ENCODE results near the gene ATG16L2.
"Not testable (repeated sequence)": the region's sequence is repeated elsewhere in the genome, so short reads cannot be mapped to it uniquely, and the experiment has no call there.

ATG16L2 gene

GRCh38 chr11:72850832-72851231 lies 36.6 kb downstream of the ATG16L2 start:
- no peak for DNase-seq

DNA sequence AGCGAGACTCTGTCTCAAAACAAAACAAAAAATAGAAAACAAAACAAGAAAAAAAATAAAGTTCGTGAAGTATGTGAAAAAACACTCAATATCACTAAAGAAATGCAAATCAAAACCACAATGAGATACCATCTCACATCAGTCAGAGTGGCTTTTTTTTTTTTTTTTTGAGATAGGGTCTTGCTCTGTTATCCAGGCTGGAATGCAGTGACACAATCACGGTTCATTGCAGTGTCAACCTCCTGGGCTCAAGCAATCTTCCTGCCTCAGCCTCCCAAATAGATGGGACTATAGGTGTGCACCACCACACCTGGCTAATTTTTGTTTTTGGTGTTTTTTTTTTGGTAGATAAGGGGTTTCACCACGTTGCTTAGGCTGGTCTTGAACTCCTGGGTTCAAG lies 37.5 kb downstream of the ATG16L2 start:
- DNase-seq: no peak

GRCh38 chr11:72856065-72856464 lies 41.9 kb downstream of the ATG16L2 start:
- no peak for DNase-seq

DNA sequence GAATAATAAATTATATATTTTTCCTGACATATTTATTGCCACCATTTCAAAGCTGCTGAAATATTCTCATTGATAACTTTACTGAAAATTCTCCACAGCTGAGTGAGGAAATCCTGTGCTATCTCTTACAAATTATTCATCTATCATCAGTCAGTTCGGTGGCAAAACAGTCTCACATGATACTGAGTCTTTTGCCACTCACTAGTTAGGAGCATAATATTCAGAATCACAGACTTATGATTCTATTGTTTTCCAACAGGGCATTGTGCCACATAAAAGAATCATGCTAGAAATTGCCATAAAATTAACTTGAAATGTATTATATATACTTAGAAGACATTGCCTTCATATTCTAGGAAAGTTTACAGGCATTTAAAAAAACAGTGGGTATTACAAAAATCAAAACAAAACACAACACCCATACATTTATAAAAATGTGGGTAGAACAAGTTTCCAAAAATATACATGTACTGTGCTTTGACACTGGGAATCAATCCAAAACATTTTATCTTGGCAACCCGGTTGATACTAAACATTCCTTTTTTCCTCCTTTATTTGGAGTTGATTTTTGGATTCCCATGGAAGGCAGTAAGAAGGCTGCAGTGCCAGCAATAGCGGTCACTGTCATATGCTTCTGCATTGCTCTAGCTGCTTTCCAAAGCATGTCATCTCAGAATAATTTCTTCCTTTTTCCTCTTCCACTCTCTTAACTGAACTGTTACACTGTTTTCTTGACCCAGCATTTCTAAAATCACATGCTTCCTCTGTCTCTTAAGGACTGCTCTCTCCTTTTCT lies 42.5 kb downstream of the ATG16L2 start:
- no peak for DNase-seq

DNA sequence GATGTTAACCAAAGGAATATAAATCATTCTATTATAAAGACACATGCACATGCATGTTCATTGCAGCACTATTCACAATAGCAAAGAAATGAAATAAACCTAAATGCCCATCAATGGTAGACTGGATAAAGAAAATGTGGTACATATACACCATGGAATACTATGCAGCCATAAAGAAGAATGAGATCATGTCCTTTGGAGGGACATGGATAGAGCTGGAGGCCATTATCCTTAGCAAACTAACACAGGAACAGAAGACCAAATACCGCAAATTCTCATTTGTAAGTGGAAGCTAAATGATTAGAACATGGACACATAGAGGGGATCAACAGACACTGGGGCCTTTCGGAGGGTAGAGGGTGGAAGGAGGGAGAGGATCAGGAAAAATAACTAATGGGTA lies 44.1 kb downstream of the ATG16L2 start:
- not testable (repeated sequence) for DNase-seq

DNA sequence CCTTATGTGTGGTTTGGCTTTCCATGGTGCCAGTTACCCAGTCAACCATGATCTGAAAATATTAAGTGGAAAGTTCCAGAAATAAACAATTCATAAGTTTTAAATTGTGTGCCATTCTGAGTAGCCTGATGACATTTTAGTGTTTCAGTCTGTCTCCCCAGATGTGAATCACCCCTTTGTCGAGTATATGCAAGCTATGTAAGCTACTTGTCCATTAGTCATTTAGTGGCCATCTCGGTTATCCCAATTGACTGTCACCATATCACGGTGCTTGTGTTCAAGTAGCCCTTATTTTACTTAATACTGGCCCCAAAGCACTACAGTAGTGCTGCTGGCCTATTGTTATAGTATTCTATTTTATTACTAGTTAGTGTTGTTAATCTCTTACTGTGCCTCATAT lies 44.9 kb downstream of the ATG16L2 start:
- no peak for DNase-seq

DNA sequence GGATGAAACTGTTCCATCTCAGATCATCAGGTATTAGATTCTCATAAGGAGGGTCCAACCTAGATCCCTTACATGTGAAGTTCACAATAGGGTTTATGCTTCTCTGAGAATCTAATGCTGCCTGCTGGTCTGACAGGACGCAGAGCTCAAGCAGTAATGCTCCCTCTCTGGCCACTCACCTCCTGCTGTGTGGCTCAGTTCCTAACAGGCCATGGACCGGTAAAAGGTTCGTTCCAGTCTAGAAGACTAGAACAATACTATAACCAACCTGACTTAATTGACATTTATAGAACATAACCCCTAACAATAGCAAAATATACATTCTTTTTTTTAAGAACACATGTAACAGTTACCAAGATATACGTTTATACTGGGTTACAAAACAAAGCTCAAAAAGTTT lies 45.8 kb downstream of the ATG16L2 start:
- DNase-seq: no peak

DNA sequence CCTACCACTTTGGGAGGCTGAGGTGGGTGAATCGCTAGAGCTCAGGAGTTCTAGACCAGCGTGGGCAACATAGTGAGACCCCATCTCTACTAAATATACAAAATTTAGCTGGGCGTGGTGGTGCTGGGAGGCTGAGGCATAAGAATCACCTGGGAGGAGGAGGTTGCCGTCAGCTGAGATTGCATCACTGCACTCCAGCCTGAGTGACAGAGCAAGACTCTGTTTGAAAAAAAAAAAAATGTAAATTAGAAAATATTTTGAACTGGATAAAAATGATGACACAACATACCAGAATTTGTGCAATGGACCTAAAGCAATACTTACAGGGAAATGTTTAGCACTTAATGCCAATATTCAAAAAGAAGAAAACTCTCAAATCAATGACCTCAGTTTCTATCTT lies 46.4 kb downstream of the ATG16L2 start:
- no peak for DNase-seq

DNA sequence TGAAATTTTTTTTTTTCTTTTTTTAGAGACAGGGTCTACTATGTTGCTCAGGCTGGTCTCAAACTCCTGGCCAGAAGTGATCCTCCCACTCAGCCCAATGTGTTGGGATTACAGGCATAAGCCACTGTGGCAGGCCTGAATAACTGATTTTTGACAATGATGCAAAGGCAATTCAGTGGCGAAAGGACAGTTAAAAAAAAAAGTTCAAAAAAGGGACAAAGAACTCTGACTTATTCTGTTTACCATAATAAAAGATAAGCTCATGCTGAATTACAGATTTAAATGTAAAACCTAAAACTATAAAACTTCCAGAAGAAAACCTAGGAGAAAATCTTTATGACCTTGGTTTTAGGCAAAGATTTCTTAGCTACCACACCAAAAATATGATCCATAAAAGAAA lies 48.9 kb downstream of the ATG16L2 start:
- DNase-seq: no peak

- no peak for DNase-seq
Observed at GRCh38 chr11:72863916-72864315, 49.7 kb downstream of the ATG16L2 start.

DNA sequence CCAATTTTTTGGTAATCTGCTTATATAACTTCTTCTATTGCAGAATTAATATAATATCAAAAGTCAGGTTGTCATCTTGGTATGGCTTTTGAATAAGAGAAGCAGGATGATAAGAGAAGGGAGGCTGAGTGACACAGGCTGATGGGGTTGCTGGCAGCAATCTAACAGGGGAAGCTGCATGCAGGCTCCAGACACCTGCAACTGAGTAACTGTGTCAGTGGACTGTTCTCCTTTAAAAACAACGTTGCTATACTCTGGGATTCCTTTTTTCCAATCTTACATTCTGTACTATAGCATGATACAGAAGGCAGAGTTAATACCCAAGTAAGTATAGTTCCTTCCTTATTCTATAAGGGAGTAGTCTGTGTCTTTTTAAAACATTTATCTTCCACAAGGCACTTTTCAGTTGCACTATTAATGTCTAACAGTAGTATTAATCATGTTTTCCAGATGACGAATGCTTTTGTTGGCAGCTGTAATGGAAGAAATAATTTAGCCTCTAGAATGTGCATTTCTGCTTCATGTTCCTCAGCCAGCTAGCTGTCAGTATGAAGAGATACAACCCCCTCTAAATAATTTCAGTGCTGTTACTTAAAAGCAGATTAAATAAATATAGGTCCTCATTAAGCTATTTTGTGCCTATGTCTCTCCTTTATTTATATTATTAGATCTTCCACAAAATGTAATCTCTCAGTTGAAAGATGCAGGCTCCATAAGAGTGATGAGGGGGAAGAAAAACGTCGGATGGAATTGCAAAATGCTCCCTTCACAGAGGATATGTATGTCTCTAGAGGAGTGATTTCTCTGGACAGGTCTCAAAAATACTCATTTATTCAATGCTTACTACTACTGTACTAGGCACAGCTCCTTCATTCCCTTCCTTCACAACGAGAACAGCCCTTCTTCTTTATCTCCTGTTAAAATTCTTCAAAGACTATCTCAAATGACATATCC lies 50.8 kb downstream of the ATG16L2 start:
- peak; percentile 18 for DNase-seq

DNA sequence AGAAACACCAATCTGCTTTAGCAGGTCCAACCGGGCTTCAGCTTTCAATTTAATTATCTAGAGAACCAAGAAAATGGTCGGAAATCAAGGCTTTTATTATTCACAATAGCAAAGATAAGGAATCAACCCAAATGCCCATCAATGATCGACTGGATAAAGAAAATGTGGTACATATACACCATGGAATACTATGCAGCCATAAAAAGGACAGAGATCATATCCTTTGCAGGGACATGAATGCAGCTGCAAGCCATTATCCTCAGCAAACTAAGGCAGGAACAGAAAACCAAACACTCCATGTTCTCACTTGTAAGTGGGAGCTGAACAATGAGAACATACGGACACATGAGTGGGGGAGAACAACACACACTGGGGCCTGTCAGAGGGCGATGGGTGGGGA lies 53.8 kb downstream of the ATG16L2 start:
- no peak for DNase-seq

GRCh38 chr11:72869831-72870230 lies 55.6 kb downstream of the ATG16L2 start:
- no peak for DNase-seq

- DNase-seq: no peak
Observed at GRCh38 chr11:72871119-72871518, 56.9 kb downstream of the ATG16L2 start.

GRCh38 chr11:72872012-72872411 lies 57.8 kb downstream of the ATG16L2 start:
- no peak for DNase-seq

- no peak for DNase-seq
Observed at GRCh38 chr11:72875736-72876135, 61.5 kb downstream of the ATG16L2 start.

DNA sequence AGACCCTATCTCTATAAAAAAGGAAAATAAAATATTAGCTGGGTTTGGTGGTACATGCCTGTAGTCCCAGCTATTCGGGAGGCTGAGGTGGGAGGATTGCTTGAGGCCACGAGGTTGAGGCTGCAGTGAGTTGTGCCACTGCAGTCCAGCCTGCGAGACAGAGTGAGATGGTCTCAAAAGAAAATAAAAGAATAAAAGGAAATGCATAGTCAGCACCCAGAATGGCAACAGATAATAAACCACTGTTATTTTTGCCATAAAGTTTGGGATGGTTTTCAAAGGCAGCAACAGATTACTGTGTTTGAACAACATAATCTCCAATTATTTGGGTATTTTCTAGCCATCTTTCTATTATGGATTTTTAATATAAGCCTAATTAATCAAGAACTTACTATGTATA lies 61.9 kb downstream of the ATG16L2 start:
- no peak for DNase-seq
